GM15510 (cell line): Measurements from ENCODE around the gene CTR9.

Source experiments
- POLR2A ChIP-seq: IDR thresholded peaks from 3 replicates; pipeline ENCODE4 v1.6.1; 2011; ENCODE audit warnings: borderline replicate concordance; ENCODE audit not compliant: insufficient read length; ENCODE audit errors: extremely low read depth

CTR9 gene

GRCh38 chr11:10792385-10793068 is 41.5 kb downstream of the CTR9 start:
- TF ChIP-seq POLR2A: no peak

GRCh38 chr11:10793470-10794255 is 42.6 kb downstream of the CTR9 start:
- no peak for TF ChIP-seq POLR2A

DNA sequence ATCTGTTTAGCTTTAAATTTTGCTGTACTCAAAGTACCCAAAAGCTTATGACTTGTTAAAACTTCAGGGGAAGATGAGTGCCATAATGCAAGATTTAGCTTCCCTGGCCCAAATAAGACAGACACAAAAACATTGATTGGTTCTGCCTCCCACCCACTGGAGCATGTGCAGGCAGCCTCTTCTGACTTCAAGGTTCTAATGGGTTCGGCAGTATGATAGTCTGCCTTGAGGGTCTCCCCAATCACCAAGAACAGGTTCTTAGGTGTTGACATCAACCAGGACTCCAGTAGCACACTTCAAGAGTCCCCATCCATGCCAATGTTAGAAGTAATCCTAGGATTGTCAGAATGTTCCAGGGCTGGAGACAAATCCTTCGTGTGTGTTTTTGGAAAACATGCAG is 45.1 kb downstream of the CTR9 start:
- no peak for TF ChIP-seq POLR2A

DNA sequence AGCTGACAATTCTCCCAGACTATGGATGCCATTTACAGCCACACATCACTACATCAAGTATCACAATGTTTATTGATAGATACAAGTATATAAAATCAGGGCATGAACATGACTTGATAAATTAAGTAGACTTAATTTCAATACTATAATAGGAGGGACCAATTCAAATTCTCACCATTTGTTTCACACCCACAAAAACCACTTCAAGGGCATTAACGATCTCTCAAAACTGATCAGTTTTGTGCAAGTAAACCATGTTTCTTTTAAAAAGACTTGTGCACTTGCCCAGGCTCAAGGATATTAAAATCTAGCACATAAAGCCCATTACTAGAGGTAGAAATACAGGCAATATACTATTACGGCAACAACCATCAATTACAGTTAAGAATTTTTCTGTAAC is 46.0 kb downstream of the CTR9 start:
- TF ChIP-seq POLR2A: no peak

GRCh38 chr11:10797531-10797930 is 46.5 kb downstream of the CTR9 start:
- TF ChIP-seq POLR2A: no peak

DNA sequence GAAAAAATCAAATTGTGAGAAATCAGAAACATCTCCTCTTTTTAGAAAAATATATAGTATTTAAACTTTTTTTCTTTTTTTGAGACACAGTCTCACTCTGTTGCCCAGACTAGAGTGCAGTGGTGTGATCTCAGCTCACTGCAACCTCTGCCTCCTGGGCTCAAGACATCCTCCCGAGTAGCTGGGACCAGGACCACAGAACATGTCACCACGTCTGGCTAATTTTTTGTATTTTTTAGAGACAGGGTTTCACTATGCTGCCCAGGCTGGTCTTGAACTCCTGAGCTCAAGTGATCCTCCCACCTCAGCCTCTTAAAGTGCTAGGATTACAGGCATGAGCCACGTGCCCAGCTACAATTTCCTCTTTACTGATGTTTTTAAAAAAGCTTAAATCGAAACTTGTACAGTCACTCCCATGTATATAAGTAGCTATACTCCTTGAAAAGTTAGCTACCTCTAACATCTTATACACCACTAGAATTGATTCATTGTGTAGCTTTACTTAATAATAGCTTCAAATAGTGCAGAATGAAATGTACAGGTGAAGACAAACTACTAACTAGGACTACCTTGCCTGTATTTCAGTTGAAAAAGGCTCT is 47.4 kb downstream of the CTR9 start:
- no peak for TF ChIP-seq POLR2A

DNA sequence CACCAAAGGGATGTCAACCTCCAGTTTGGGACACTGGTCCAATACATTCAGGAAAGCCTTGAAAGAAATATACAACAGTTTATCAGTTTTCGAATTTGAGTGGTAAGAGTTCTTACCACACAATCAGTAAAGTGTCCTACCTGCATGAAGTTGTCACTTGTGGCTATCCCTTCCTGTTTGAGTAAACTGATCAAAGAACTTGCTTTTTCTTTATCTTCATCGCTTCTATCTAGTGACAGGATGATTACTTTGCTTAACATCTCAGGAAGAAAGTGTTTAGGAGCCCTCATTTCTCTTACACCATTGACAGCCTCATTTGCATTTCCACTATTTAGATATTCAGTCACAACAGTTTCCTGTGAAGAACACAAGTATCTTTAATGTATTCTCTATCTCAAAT is 49.2 kb downstream of the CTR9 start:
- TF ChIP-seq POLR2A: no peak

GRCh38 chr11:10803676-10804075 is 52.6 kb downstream of the CTR9 start:
- TF ChIP-seq POLR2A: no peak

DNA sequence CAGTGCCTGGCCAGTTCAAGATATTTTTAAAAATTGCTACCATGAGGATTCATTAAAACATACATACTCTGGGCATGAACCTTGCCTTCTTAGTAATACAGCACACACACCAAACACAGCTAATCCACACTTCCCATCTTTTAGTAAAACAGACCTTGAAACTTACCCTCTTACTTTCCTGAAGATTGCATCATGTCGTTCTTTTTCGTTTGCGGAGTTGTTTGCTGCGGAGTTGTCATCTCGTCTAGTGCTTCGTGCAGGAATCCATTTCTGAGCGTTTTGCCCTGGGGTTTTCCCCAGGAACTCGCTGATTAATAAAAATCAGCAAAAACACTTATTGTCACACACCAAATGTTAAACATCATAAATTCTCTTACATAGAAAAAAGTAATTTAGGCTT is 54.7 kb downstream of the CTR9 start:
- TF ChIP-seq POLR2A: no peak

DNA sequence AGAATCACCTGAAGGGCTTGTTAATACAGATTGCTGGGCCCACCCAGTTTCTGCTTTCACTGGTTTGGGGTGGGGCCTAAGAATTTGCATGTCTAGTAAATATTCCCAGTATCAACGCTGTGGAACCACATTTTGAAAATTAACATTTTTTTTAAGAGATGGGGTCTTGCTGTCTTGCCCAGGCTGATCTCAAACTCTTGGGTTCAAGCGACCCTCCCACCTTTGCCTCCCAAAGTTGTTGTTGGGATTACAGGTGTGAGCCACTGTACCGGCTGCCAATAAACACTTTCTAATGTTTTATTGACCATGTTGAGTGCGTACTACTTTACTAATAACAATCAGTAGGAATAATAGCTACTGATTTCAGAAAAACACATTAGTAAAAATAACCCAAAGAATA is 55.2 kb downstream of the CTR9 start:
- TF ChIP-seq POLR2A: no peak

DNA sequence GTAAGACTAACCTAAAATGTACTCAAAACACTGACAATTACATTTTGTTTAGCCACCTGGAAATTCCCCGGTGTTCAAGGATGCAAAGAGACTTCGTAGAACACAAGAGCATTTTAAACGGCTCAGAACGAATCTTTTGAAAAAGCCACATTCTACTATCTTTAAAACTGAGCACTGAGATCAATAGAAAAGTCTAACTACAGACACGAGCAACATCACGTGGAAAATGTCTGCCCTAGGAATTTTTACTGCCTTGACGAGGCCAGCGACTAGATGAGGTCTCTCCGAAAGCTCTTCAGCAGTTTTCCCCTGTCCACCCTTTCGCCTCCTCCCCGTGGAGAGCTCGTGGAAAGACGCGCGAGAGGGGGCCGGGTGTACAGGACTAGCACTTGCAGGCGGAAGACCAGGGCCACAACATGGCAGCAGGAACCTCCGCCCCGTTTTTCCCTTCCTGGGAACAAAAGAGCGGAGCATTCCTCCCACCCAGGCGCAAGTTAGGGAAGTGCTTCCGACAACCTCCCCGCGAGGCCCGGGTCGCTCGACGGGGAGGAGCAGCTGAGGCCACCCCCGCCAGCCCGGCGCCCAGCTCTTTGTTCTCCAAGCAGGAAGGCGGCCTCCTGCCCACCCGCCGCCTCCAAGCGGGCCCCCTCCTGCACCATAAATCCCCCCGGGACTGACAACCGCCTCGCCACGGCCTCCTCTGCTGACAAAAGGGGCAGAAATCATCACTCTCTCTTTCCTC is 56.6 kb downstream of the CTR9 start:
- peak; percentile 5 for TF ChIP-seq POLR2A

DNA sequence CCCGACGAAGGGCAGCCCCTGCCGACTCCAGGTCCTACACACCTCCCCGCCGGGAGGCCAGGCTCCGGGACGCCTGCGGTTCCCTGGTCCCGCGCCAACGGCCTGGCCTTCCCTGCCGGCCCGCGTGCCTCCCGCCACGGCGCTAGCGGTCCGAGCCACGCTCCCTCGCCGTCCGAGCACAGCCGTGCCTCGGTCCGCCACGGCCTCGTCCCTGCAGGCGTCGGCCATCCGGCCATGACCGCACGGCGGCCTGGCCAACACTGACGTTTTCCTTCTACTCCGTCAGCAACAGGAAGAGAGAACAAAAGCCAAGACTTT is 57.1 kb downstream of the CTR9 start:
- TF ChIP-seq POLR2A: no peak

- peak; percentile 100 for TF ChIP-seq POLR2A
Measured at GRCh38 chr11:10808553-10809372, 57.7 kb downstream of the CTR9 start, which contains the start of gene EIF4G2. TSS of gene EIF4G2 (minus strand) at chr11:10808926.

- TF ChIP-seq POLR2A: no peak
Measured at GRCh38 chr11:10809373-10810160, 58.5 kb downstream of the CTR9 start.

- TF ChIP-seq POLR2A: no peak
Measured at GRCh38 chr11:10813945-10814344, 62.9 kb downstream of the CTR9 start.

DNA sequence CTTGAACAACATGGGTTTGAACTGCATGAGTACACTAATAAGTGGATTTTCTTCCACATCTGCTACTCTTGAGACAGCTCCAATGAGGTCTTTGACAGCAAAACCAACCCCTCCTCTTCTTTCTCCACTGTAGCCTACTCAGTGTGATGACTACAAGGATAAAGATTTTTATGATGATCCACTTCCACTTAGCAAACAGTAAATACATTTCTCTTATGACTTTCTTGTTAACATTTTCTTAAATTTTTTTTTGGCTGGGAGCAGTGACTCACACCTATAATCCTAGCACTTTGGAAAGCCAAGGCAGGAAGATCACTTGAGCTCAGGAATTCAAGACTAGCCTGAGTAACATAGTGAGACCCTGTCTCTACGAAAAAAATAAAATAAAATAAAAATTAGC is 67.5 kb downstream of the CTR9 start:
- no peak for TF ChIP-seq POLR2A
